ENCODE results near the gene URAD. TPM values are rescaled to one million over a fixed set of nuclear protein-coding genes. Genes with fewer than 3 reads are reported as not detected.

URAD gene
- polyA plus RNA-seq, 1 donor = not detected

- no peak for DNase-seq
Observed at GRCh38 chr13:28000567-28000966, 12.1 kb upstream of the URAD start.

DNA sequence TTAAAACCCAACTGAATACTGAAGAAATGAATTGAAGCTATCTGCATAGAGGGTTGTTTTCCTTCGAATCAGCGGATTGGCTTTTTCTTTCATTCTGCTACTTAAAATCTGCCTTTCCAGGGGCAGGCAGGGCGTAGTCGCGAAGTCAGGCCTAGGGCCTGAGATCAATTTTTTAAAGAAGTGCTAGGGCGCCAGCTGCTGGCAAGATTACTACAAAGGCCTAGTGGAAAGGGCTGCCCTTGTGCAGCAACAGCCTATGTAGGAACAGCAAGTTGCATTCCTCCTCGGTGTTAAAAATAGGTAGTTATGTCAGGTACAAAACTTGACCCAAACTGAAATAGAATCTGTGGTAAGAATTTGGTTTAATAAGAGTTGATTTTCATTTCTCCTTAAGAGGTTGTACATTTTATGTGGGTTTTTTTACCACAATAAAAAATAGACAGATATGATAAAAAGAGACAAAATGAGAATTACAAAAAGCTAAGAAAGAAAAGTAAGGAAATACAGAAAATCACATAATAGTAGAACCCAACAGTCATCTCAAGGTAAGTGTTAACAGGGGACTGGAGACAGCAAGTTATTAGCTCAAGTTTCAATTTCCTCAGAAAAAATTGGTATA is 9.5 kb upstream of the URAD start:
- DNase-seq = no peak

DNA sequence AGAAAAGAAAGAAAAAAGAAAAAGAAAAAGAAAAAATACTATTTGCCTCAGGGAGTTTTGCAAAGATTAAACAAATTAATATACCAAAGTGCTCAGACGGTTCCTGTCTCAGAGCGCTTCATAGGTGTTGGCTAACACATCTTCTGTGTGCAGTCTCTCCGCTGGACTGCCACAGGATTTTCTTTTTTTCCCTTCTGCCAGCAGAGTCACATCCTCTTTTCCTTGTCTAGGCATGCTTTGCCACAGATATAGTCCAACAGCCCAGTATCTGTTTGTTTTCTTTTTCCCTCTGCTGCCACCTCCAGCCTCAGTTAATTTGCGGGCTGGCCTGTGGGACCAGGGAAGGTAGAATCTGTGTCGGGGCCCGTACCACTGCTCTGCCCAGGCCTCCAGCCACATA is 3.4 kb upstream of the URAD start:
- DNase-seq = no peak

DNA sequence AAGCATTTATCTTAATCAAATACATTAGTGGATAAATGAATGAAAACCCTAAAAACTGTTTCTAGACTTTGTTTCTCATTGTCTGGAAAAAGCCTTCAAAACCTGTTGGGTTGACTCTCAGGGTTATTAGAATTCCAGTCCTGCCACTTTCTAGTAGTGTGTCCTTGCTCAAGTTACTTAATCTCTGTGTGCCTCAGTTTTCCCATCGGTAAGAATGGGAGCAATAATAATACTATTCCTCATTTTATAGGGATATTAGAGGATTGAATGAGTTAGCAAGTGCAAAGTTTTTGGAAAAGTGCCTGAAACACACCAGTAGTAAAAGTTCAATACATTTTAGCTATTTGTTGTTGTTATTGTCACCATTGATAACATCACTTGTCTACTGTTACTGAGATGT is 2.9 kb downstream of the URAD start:
- no peak for DNase-seq

DNA sequence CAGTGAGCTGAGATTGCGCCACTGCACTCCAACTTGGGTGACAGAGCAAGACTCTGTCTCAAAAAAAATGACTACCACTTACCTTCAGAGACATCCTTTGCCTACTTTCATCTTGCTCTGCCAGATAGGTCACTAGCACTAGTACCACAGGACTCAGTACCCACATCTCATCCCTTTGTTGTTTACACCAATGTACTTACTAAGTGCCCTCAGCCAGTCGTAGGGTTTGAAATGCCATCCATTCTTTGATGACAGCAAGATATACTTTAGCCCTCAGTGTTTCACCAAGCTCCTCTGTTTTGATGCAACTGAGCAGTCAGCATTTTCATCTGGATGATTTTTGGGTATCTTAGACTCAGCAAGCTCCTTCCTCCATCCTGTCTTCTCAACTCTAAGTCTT is 6.1 kb downstream of the URAD start:
- no peak for DNase-seq

- no peak for DNase-seq
Observed at GRCh38 chr13:27981006-27981708, 7.3 kb downstream of the URAD start.

- no peak for DNase-seq
Observed at GRCh38 chr13:27980280-27980998, 8.1 kb downstream of the URAD start.

- no peak for DNase-seq
Observed at GRCh38 chr13:27979765-27980279, 8.7 kb downstream of the URAD start.

- DNase-seq = no peak
Observed at GRCh38 chr13:27979001-27979643, 9.4 kb downstream of the URAD start.

DNA sequence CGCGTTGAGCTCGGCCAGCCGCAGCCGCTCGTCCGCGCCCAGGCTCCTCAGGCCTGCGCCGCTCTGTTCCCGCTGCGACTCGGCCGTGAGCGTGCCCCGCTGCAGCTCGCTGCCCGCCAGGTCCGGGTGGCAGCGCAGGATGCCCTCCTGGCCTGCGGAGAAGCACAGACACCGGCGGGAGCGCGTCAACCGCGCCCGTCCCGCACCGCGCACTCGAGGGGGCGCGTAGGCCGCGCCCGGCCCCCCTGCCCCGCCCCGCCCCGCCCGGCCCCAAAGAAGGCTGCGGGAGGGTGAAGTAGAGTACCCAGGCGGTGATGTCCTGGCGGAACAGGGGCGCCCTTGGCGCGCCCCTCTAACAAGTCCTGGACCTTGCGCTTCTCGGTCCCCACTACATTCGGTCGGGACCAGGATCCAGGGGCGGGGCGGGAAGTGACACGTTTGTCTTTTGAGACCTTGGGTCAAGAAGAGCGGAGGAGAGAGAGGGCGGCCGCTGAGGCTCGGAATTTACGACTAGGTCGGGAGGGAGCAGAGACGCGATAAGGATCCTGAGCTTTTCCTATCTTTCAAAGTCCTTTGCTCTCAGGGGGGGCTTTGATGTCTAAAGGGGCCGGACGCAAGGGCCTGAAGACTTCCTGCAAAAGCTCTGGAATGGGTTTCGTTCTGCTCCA is 10.1 kb downstream of the URAD start:
- no peak for DNase-seq

GRCh38 chr13:27977476-27978300 is 10.8 kb downstream of the URAD start:
- DNase-seq = no peak

DNA sequence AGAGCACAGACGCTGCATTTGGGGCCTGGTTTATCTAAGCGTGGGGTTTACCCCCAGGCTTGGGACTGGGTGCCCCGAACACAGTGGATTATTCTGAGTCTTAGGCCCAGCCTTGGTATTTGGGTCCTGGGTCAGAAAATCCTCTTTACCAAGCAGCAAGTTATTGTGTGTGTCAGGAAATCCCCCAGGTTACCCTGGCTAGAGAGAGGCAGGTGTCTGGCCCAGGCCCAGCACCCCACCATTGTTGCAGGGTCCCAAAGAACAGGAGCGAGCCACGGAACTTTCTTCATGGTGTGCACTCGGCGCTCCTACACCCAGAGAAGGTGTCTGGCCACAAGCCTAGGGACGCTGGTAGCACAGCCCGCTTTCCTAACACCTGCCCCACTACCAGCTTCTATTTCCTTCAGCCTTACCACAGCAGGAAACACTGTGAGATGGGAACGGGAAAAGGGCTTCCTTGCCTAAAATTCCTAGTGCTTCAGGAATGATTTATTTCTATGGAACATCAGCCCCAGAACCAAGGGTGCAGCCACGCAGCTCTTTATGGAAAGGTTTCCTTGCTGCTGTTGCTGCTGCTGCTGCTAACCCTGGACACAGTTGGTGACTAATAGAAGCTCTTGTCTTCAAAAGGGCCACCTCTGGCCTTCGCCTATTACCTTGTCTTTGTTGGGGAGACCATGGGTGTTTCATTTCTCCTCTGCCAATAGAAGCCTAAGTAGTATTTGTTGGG is 12.0 kb downstream of the URAD start:
- DNase-seq = no peak

DNA sequence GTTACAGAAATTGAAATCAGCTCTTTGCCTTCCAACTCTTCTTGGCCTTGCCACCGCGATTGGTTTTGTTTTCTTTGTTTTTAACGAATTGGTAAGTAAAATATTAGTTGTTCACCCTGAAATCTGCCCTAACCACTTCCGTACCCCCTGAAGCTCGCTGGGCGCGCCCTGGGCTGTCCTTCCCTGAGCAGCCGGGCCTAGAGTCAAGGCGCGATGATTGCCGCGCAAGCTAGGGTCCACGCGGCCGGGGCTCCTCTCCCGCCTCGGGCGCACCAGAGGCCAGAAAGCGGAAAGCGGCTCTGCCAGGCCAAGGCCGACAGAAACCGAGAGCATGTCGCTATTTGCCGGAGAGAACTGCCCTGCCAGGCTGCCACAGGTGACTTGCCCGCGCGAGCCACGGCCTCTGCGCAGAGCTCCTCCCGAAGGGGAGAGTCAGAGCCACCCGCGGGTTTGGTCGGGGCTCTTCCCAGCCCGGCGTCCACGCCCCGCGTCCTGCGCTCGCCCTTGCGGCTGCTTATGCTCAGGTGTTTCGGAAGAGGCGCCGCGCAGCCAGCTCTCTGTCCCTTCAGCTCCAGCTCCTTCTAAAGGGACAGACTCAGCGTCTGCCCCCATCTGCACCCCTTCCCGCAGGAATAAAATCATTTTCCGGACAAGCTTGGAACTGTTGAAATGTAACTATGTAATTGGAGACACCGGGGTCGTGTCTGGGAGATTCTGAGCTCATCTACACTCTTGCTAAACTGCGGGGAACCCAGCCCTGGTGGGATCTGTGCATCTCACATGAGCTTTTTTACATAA is 12.7 kb downstream of the URAD start:
- no peak for DNase-seq

- no peak for DNase-seq
Observed at GRCh38 chr13:27973961-27974662, 14.4 kb downstream of the URAD start.

DNA sequence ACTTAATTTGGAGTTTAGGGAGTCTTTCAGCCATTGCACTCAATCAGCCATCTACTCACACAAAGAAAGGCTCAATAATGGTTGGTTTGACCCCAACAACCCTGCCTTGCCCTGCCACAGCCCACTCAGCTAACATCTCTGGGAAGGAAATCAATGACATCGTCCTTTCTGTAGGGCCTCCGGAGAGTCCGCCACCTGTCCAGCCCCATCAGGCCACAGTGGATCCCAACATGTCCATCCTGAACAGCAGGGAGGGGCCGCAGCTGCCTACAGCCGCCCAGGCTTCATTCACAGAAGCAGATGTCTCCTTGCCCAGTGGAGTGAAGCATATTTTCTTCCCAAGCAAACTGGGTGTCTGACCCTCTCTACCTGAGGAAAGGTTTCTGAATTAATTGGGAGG is 15.2 kb downstream of the URAD start:
- DNase-seq = no peak

DNA sequence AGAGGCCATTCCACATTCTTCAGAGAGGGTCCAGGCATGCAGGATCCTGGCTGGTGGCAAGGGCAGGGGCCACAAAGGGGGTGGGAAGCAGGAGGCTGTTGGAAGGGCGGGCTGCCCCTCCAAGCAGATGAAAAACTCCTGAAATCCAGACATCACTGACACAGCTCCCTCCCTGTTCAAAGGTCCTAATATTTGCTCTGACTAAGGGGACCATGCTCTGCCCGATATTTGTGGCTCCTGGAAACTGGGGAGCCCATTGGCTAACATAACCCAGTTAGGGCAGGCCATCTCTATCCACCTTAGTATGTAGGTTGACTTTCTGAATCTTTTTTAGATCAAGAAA is 16.0 kb downstream of the URAD start:
- DNase-seq = no peak

GRCh38 chr13:27971776-27972477 is 16.6 kb downstream of the URAD start:
- DNase-seq = no peak

DNA sequence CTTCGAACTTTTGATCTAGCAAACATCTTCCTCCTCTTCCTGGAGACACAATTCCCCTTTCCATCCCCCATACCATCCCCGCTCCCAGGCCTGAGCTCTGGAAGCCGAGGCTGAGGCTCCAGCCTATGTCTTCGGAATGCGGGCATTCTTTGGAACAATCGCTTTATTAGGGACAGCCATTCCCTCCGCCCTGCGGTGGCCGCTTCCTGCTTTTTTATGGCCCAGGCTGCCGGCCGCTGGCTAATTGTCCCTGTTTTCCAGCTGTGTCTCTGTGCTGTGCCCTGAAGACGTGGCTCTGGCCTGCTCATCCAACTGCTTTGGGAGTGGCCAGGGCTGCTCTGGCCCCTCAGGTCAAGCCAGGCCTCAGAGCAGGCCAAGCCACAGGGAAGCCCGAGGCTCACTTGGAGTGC is 17.3 kb downstream of the URAD start:
- DNase-seq = no peak

Data from left kidney (tissue), 2 donors.